Neural cell (in vitro differentiated cells): ENCODE measurements around the gene MAST4. TPM values are rescaled to one million over a fixed set of nuclear protein-coding genes. Genes with fewer than 3 reads are reported as not detected.

Experiments used
- H2AFZ ChIP-seq: fragments of 200-600, 300-800 bp; sonication (generic), shearing (Covaris generic); 2 replicates; pipeline ENCODE4 v1.6.0; 2014; ENCODE audit warnings: low read depth, mild to moderate bottlenecking, antibody characterized with exemption, low read length, moderate library complexity
- H3F3A ChIP-seq: fragments of 200-600 bp; shearing (Covaris generic); 2 replicates; pipeline ENCODE4 v1.6.1; 2016; ENCODE audit warnings: mild to moderate bottlenecking, moderate library complexity, mixed read lengths, antibody characterized with exemption, low read length; ENCODE audit not compliant: insufficient read depth, poor library complexity, severe bottlenecking
- H3K27ac ChIP-seq: fragments of 200-600, 300-800 bp; sonication (generic), shearing (Covaris generic); 2 replicates; pipeline ENCODE4 v1.5.1; 2014; ENCODE audit warnings: mild to moderate bottlenecking, low read length, moderate library complexity
- H3K27me3 ChIP-seq: fragments of 300-800, 200-600 bp; sonication (generic), shearing (Covaris generic); 2 replicates; pipeline ENCODE4 v1.6.0; 2014; ENCODE audit warnings: mild to moderate bottlenecking, low read depth, low read length, moderate library complexity; ENCODE audit not compliant: insufficient read depth
- H3K36me3 ChIP-seq: fragments of 300-800, 200-600 bp; sonication (generic), shearing (Covaris generic); 2 replicates; pipeline ENCODE4 v1.5.1; 2014; ENCODE audit warnings: mild to moderate bottlenecking, antibody characterized with exemption, low read length, moderate library complexity; ENCODE audit not compliant: insufficient read depth
- H3K4me2 ChIP-seq: fragments of 300-800, 200-600 bp; sonication (generic), shearing (Covaris generic); 2 replicates; pipeline ENCODE4 v1.6.0; 2014; ENCODE audit warnings: mild to moderate bottlenecking, low read length
- H3K4me3 ChIP-seq: fragments of 300-800, 200-600 bp; sonication (generic), shearing (Covaris generic); 2 replicates; pipeline ENCODE4 v1.5.1; 2014; ENCODE audit warnings: mild to moderate bottlenecking, low read length, moderate library complexity
- H3K79me2 ChIP-seq: fragments of 200-600 bp; shearing (Covaris generic); replicated peaks from 2 replicates; pipeline ENCODE4 v1.6.0; 2014; ENCODE audit warnings: mild to moderate bottlenecking, low read length, moderate library complexity; ENCODE audit not compliant: insufficient read depth
- H3K9ac ChIP-seq: fragments of 300-800, 200-600 bp; sonication (generic), shearing (Covaris generic); 2 replicates; pipeline ENCODE4 v1.6.1; 2016; ENCODE audit warnings: mild to moderate bottlenecking, low read length, mixed read lengths
- H3K9me2 ChIP-seq: fragments of 200-600 bp; shearing (Covaris generic); 2 replicates; pipeline ENCODE4 v1.6.1; 2016; ENCODE audit warnings: mild to moderate bottlenecking, low read length, mixed read lengths; ENCODE audit not compliant: insufficient read depth
- H3K9me3 ChIP-seq: fragments of 200-600, 300-800 bp; sonication (generic), shearing (Covaris generic); 2 replicates; pipeline ENCODE4 v1.6.1; 2016; ENCODE audit warnings: mild to moderate bottlenecking, mixed run types, low read length, moderate library complexity, mixed read lengths
- H4K20me1 ChIP-seq: fragments of 200-600 bp; shearing (Covaris generic); 2 replicates; pipeline ENCODE4 v1.6.1; 2016; ENCODE audit warnings: mild to moderate bottlenecking, mixed run types; ENCODE audit not compliant: insufficient read depth
- CTCF ChIP-seq: fragments of 450-650 bp; IDR thresholded peaks from 2 replicates; pipeline ENCODE4 v1.5.1; 2014; ENCODE audit warnings: antibody characterized with exemption, mild to moderate bottlenecking, moderate library complexity; ENCODE audit not compliant: poor library complexity, severe bottlenecking
- EP300 ChIP-seq: fragments of 450-650 bp; conservative IDR thresholded peaks from 2 replicates; pipeline ENCODE4 v1.6.1; 2014; ENCODE audit warnings: antibody characterized with exemption, mild to moderate bottlenecking, moderate library complexity; ENCODE audit not compliant: poor library complexity, severe bottlenecking
- EZH2 ChIP-seq: fragments of 200-600, 300-800 bp; shearing (Covaris generic), sonication (generic); IDR thresholded peaks from 2 replicates; pipeline ENCODE4 v1.6.1; 2014; ENCODE audit warnings: antibody characterized with exemption, low read length, borderline replicate concordance, mild to moderate bottlenecking; ENCODE audit not compliant: insufficient read depth, poor library complexity, severe bottlenecking
- MXI1 ChIP-seq: fragments of 450-650 bp; conservative IDR thresholded peaks from 2 replicates; pipeline ENCODE4 v1.6.1; 2014; ENCODE audit warnings: antibody characterized with exemption, mild to moderate bottlenecking; ENCODE audit not compliant: poor library complexity, severe bottlenecking
- POLR2AphosphoS5 ChIP-seq: IDR thresholded peaks from 2 replicates; pipeline ENCODE4 v1.6.1; 2012
- RAD21 ChIP-seq: fragments of 450-650 bp; conservative IDR thresholded peaks from 2 replicates; pipeline ENCODE4 v1.6.1; 2014; ENCODE audit warnings: antibody characterized with exemption, mild to moderate bottlenecking, moderate library complexity
- SMC3 ChIP-seq: fragments of 450-650 bp; conservative IDR thresholded peaks from 2 replicates; pipeline ENCODE4 v1.6.1; 2014; ENCODE audit warnings: antibody characterized with exemption, mild to moderate bottlenecking, moderate library complexity; ENCODE audit not compliant: poor library complexity
- TAF1 ChIP-seq: IDR thresholded peaks from 2 replicates; pipeline ENCODE4 v1.6.1; 2012; ENCODE audit warnings: low read depth
- polyA plus RNA-seq: library from polyadenylated mRNA; depleted of rRNA; stranded (reverse); fragments of >200 nt; gene quantifications from 2 replicates; pipeline ENCODE4 v1.2.3, GENCODE V29; 2014
- TF ChIP-seq, protein P1 (sequence below): IDR thresholded peaks from 2 replicates; pipeline ENCODE4 v1.6.1; 2012; ENCODE audit warnings: borderline replicate concordance

MAST4 gene
- polyA plus RNA-seq, 1 donor from 2014 or later, result 2.3 TPM

DNA sequence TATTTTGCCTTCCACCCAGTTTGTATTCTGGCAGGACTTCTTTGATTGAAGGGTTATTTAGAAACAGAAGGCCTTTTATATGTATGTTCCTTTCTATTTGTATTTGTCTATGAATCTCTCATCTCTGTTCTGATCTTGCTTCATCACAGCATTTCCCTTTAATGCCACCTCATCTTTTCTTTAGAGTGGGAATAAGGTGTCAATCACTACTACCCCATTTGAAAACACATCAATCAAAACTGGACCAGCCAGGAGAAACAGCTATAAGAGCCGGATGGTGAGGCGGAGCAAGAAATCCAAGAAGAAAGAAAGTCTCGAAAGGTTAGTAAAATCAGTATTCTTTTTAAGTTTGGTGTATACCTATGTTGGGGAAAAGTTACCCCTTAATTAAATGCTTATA, 564.1 kb downstream of the MAST4 start:
- Histone ChIP-seq H3F3A (no peaks in the 10 kb centered on the region), H3K27me3 (no peaks in the 10 kb centered on the region), H3K27ac (no peak overlapping the region), H3K4me2 (no peak overlapping the region), H3K9ac (no peak overlapping the region), H3K9me3 (no peaks in the 10 kb centered on the region), H3K9me2 (no peaks in the 10 kb centered on the region), H4K20me1 (no peaks in the 10 kb centered on the region), H3K4me3 (no peak overlapping the region), H2AFZ (no peak overlapping the region), H3K79me2 (no peaks in the 10 kb centered on the region), H3K36me3 (no peaks in the 10 kb centered on the region)
- TF ChIP-seq, protein P1, sequence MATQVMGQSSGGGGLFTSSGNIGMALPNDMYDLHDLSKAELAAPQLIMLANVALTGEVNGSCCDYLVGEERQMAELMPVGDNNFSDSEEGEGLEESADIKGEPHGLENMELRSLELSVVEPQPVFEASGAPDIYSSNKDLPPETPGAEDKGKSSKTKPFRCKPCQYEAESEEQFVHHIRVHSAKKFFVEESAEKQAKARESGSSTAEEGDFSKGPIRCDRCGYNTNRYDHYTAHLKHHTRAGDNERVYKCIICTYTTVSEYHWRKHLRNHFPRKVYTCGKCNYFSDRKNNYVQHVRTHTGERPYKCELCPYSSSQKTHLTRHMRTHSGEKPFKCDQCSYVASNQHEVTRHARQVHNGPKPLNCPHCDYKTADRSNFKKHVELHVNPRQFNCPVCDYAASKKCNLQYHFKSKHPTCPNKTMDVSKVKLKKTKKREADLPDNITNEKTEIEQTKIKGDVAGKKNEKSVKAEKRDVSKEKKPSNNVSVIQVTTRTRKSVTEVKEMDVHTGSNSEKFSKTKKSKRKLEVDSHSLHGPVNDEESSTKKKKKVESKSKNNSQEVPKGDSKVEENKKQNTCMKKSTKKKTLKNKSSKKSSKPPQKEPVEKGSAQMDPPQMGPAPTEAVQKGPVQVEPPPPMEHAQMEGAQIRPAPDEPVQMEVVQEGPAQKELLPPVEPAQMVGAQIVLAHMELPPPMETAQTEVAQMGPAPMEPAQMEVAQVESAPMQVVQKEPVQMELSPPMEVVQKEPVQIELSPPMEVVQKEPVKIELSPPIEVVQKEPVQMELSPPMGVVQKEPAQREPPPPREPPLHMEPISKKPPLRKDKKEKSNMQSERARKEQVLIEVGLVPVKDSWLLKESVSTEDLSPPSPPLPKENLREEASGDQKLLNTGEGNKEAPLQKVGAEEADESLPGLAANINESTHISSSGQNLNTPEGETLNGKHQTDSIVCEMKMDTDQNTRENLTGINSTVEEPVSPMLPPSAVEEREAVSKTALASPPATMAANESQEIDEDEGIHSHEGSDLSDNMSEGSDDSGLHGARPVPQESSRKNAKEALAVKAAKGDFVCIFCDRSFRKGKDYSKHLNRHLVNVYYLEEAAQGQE, result no peak
- TF ChIP-seq EZH2 (no peak), SMC3 (no peak), RAD21 (no peak), MXI1 (no peak)

DNA sequence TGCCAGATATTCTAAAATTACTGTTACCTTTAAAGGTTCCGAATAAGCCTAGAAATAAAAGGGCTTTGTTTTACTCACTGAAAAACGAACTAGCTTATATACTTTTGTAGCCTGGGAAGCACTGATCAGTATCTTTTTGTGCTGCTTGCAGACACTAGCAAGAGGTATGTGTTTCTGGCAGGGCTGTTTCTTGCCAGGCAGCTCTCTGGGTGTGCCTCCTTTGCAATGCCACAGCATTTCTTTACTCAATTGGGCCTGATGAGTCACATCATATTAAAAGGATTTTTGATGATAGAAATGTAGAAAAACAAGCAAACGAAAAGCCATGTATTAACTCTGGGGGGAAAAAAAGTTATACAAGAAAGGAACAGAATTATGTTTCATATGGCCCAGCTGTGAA, 564.8 kb downstream of the MAST4 start:
- Histone ChIP-seq H3K9ac (no peak overlapping the region), H3K9me3 (no peaks in the 10 kb centered on the region), H3K27me3 (no peaks in the 10 kb centered on the region), H3K9me2 (no peaks in the 10 kb centered on the region), H2AFZ (no peak overlapping the region), H3K27ac (no peak overlapping the region), H4K20me1 (no peaks in the 10 kb centered on the region), H3F3A (no peaks in the 10 kb centered on the region), H3K36me3 (no peaks in the 10 kb centered on the region), H3K4me3 (no peak overlapping the region), H3K4me2 (no peak overlapping the region), H3K79me2 (no peaks in the 10 kb centered on the region)
- TF ChIP-seq EP300, result no peak
- TF ChIP-seq SMC3, result no peak

DNA sequence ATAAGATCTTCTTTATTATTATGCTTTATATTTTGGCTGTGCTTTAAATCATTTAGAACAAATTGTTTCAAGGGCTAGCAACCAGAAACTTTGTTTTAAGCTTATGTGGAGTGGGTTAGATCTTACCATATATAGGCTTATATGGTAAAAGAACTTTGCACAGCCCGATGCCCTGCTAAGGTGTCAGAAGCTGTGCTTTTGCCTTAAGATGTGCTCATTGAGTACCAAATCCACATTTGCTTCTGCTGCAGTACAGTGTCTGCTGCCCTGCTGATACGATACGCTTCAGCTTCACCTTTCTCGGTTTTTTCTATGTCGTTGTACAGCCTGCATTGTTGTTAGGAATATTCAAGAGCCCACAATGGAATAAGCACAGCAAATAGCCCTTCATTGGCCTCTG, 565.6 kb downstream of the MAST4 start:
- Histone ChIP-seq H3K27ac (no peak overlapping the region), H3K36me3 (no peaks in the 10 kb centered on the region), H3K9me3 (no peaks in the 10 kb centered on the region), H3F3A (no peaks in the 10 kb centered on the region), H3K27me3 (no peaks in the 10 kb centered on the region), H3K9ac (no peak overlapping the region), H3K4me3 (no peak overlapping the region), H3K79me2 (no peaks in the 10 kb centered on the region), H4K20me1 (no peaks in the 10 kb centered on the region), H3K4me2 (no peak overlapping the region), H3K9me2 (no peaks in the 10 kb centered on the region), H2AFZ (no peak overlapping the region)
- TF ChIP-seq MXI1 (no peak), RAD21 (no peak), CTCF (no peak), SMC3 (no peak), EZH2 (no peak), POLR2AphosphoS5 (no peak), EP300 (no peak), TAF1 (no peak)
- TF ChIP-seq, protein P1, result no peak
